GM23338 (cell line): ENCODE measurements around the gene SASS6. TPM values are rescaled to one million over a fixed set of nuclear protein-coding genes. Genes with fewer than 3 reads are reported as not detected.

Experiments
- ATAC-seq: fragments of 200-7000 bp; cut with Tn5 transposase; 3 replicates; pipeline ENCODE4 v1.9.1; 2020
- DNase-seq: peaks from one replicate; pipeline ENCODE4 v3.0.0-alpha.2; 2015; ENCODE audit warnings: low spot score
- H2AFZ ChIP-seq: fragments of 200-600 bp; sonication (generic); 2 replicates; pipeline ENCODE4 v1.8.0; 2016; ENCODE audit warnings: antibody characterized with exemption, mild to moderate bottlenecking, moderate library complexity
- H3F3A ChIP-seq: fragments of 200-600 bp; sonication (generic); replicated peaks from 2 replicates; pipeline ENCODE4 v1.8.0; 2017; ENCODE audit warnings: antibody characterized with exemption, mixed run types, low read depth
- H3K27ac ChIP-seq: fragments of 200-600 bp; sonication (generic); 2 replicates; pipeline ENCODE4 v1.6.1; 2016; ENCODE audit warnings: low read depth
- H3K27me3 ChIP-seq: fragments of 200-600 bp; sonication (generic); 2 replicates; pipeline ENCODE4 v1.8.0; 2016; ENCODE audit warnings: mild to moderate bottlenecking, mixed run types, moderate library complexity; ENCODE audit not compliant: insufficient read depth
- H3K36me3 ChIP-seq: fragments of 200-600 bp; sonication (generic); 2 replicates; pipeline ENCODE4 v1.8.0; 2016; ENCODE audit warnings: mild to moderate bottlenecking; ENCODE audit not compliant: insufficient read depth
- H3K4me1 ChIP-seq: fragments of 200-600 bp; sonication (generic); 2 replicates; pipeline ENCODE4 v1.8.0; 2016; ENCODE audit warnings: mild to moderate bottlenecking, moderate library complexity; ENCODE audit not compliant: insufficient read depth
- H3K4me2 ChIP-seq: fragments of 200-600 bp; sonication (generic); 2 replicates; pipeline ENCODE4 v1.7.1; 2017; ENCODE audit warnings: mixed run types
- H3K4me3 ChIP-seq: fragments of 200-600 bp; sonication (generic); 2 replicates; pipeline ENCODE4 v1.6.1; 2016; ENCODE audit warnings: mixed run types
- H3K79me2 ChIP-seq: fragments of 200-600 bp; sonication (generic); replicated peaks from 2 replicates; pipeline ENCODE4 v1.8.0; 2017; ENCODE audit warnings: mild to moderate bottlenecking; ENCODE audit not compliant: insufficient read depth
- H3K9me2 ChIP-seq: fragments of 200-600 bp; sonication (generic); 2 replicates; pipeline ENCODE4 v1.8.0; 2017; ENCODE audit not compliant: insufficient read depth
- H4K20me1 ChIP-seq: fragments of 200-600 bp; sonication (generic); replicated peaks from 2 replicates; pipeline ENCODE4 v1.8.0; 2017; ENCODE audit warnings: mild to moderate bottlenecking; ENCODE audit not compliant: insufficient read depth
- H3K27ac Mint-ChIP-seq: 2 replicates; pipeline ENCODE4 v1.8.0; 2020; ENCODE audit warnings: inconsistent platforms, mild to moderate bottlenecking, moderate library complexity, mixed read lengths
- H3K27me3 Mint-ChIP-seq: 3 replicates; pipeline ENCODE4 v1.8.0; 2022; ENCODE audit warnings: low read depth, mild to moderate bottlenecking, moderate library complexity, mixed read lengths, inconsistent platforms; ENCODE audit not compliant: insufficient read depth, poor library complexity
- H3K36me3 Mint-ChIP-seq: 3 replicates; pipeline ENCODE4 v1.8.0; 2021; ENCODE audit warnings: low read depth, mild to moderate bottlenecking, inconsistent platforms, moderate library complexity, mixed read lengths
- H3K4me1 Mint-ChIP-seq: 3 replicates; pipeline ENCODE4 v1.8.0; 2020; ENCODE audit warnings: mild to moderate bottlenecking, inconsistent platforms, mixed read lengths
- H3K4me3 Mint-ChIP-seq: 3 replicates; pipeline ENCODE4 v1.8.0; 2021; ENCODE audit warnings: moderate library complexity, mild to moderate bottlenecking, inconsistent platforms, mixed read lengths
- H3K9me3 Mint-ChIP-seq: 3 replicates; pipeline ENCODE4 v1.8.0; 2020; ENCODE audit warnings: moderate library complexity, mild to moderate bottlenecking, inconsistent platforms, mixed read lengths
- ETS1 ChIP-seq: IDR thresholded peaks from 2 replicates; pipeline ENCODE4 v1.6.1; 2016; ENCODE audit warnings: antibody characterized with exemption
- EZH2phosphoT487 ChIP-seq: fragments of 200-600 bp; sonication (generic); IDR thresholded peaks from one replicate; pipeline ENCODE4 v1.8.1; 2018; ENCODE audit warnings: antibody characterized with exemption; ENCODE audit not compliant: unreplicated experiment
- JUNB ChIP-seq: IDR thresholded peaks from one replicate; pipeline ENCODE4 v1.6.1; 2016; ENCODE audit warnings: antibody characterized with exemption; ENCODE audit not compliant: unreplicated experiment
- POLR2AphosphoS5 ChIP-seq: IDR thresholded peaks from 2 replicates; pipeline ENCODE4 v1.6.1; 2016; ENCODE audit warnings: antibody characterized with exemption, low read depth
- STAT1 ChIP-seq: IDR thresholded peaks from one replicate; pipeline ENCODE4 v1.6.1; 2016; ENCODE audit warnings: antibody characterized with exemption; ENCODE audit not compliant: unreplicated experiment
- ZNF331 ChIP-seq: fragments of 250-450 bp; sonication (Bioruptor Pico); IDR thresholded peaks from 2 replicates; pipeline ENCODE4 v1.5.0; 2020; ENCODE audit warnings: low read depth, mild to moderate bottlenecking, moderate library complexity
- polyA plus RNA-seq: library from polyadenylated mRNA; unstranded; fragments of >200 nt; fragmentation: Nextera tagmentation; extraction: Ambion mirVana; gene quantifications from 2 replicates; pipeline ENCODE4 v1.2.1, GENCODE V29; 2016
- total RNA-seq: library from RNA; depleted of rRNA; stranded (reverse); fragments of >200 nt; shearing (Covaris generic); gene quantifications from 2 replicates; pipeline ENCODE4 v1.2.3, GENCODE V29; 2014
- TF ChIP-seq, protein P1 (sequence below): IDR thresholded peaks from one replicate; pipeline ENCODE4 v1.6.1; 2018; ENCODE audit warnings: antibody characterized with exemption; ENCODE audit not compliant: unreplicated experiment

The SASS6 gene
- total and polyA plus RNA-seq, 2 experiments from 2014 or later: 17.0 to 21.1 TPM

DNA sequence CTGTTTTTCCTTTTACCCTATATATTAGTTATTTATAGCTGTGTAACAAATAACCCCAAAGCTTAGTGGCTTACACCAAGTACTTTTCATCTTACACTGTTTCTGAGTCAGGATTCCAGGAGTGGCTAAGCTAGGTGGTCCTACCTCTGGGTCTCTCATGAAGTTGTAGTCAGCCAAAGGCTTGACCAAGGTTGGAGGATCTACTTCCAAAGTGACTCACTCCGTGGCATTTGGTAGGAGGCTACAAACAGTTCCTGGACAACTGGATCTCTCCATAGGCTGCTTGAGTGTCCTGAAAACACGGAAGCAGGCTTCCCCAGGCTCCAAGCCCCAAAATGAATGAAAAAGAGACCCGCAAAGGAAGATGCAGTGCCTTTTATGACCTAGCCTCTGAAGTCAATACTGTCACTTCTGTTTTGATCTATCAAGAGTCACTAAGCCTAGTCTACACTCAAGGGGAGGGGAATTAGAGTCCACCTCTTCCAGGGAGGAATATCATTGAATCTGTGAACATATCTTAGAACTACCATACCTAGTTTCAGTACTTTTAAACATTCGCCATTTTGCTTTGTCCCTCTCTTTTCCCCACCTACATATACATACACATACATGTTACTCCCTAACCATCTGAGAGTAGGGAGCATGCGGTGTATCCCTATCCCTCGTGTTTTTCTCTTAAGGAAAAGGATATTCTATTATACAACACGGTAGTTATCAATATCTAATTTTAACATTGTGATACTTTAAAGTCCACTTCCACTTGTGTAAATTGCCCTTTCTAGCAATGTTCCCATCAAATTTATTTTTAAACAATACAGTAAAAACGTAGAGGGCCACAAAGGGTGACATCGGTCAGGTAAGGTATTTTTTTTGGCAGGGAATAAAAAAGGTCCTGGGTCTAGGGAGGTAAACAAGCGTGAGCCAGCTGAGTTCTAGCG is 95.7 kb downstream of the SASS6 start:
- peak overlapping the region; percentile 38; the same call in 1 of the 2 replicates for H2AFZ ChIP-seq
- peak overlapping the region; percentile 92 for H3K27ac ChIP-seq

DNA sequence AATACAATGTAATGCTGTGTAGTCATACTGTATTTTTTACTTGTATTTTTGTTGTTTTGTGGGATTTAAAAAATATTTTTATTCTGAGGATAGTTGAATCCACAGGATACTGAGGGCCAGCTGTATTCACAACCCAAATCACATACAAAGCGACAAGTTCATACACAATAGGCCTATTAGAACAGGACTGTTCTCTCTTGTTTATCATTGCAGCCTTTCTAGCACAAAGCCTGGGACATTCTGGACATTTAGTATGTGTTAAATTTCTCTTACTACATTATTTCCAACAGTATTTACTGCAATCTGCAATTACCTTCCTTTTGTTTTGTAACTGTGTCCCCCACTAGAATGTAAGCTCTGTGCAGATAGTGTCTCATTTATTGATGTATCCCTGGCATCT is 97.5 kb downstream of the SASS6 start:
- no peaks in the 10 kb centered on the region for H3K9me2 ChIP-seq
- Mint-ChIP-seq H3K27me3 (peaks cover 8% of the 10 kb centered on the region), H3K27ac (no peak overlapping the region), H3K4me3 (peak overlapping the region; percentile 54; the same call in 2 of the 3 replicates), H3K4me1 (peaks cover 21% of the 10 kb centered on the region), H3K36me3 (peaks cover 8% of the 10 kb centered on the region), H3K9me3 (no peaks in the 10 kb centered on the region)
- H3K4me2 ChIP-seq: no peak overlapping the region
- H3K36me3 ChIP-seq: no peaks in the 10 kb centered on the region
- no peaks in the 10 kb centered on the region for H3K27me3 ChIP-seq
- H3K79me2 ChIP-seq: peaks cover 43% of the 10 kb centered on the region
- no peaks in the 10 kb centered on the region for H4K20me1 ChIP-seq
- ATAC-seq: no peak
- H3K4me3 ChIP-seq: no peak overlapping the region
- H2AFZ ChIP-seq: no peak overlapping the region
- no peaks in the 10 kb centered on the region for H3F3A ChIP-seq
- no peak overlapping the region for H3K27ac ChIP-seq
- H3K4me1 ChIP-seq: peaks cover 12% of the 10 kb centered on the region
- DNase-seq: no peak
- TF ChIP-seq, protein P1, sequence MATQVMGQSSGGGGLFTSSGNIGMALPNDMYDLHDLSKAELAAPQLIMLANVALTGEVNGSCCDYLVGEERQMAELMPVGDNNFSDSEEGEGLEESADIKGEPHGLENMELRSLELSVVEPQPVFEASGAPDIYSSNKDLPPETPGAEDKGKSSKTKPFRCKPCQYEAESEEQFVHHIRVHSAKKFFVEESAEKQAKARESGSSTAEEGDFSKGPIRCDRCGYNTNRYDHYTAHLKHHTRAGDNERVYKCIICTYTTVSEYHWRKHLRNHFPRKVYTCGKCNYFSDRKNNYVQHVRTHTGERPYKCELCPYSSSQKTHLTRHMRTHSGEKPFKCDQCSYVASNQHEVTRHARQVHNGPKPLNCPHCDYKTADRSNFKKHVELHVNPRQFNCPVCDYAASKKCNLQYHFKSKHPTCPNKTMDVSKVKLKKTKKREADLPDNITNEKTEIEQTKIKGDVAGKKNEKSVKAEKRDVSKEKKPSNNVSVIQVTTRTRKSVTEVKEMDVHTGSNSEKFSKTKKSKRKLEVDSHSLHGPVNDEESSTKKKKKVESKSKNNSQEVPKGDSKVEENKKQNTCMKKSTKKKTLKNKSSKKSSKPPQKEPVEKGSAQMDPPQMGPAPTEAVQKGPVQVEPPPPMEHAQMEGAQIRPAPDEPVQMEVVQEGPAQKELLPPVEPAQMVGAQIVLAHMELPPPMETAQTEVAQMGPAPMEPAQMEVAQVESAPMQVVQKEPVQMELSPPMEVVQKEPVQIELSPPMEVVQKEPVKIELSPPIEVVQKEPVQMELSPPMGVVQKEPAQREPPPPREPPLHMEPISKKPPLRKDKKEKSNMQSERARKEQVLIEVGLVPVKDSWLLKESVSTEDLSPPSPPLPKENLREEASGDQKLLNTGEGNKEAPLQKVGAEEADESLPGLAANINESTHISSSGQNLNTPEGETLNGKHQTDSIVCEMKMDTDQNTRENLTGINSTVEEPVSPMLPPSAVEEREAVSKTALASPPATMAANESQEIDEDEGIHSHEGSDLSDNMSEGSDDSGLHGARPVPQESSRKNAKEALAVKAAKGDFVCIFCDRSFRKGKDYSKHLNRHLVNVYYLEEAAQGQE: no peak

More for the DNA sequence above, 95.7 kb downstream of the SASS6 start:
- peak overlapping the region; percentile 69 for H3K4me3 ChIP-seq
- TF ChIP-seq, protein P1: no peak
- TF ChIP-seq ZNF331 (CRISPR knock-in tag): no peak
- no peak for TF ChIP-seq STAT1
- TF ChIP-seq EZH2phosphoT487: no peak
- no peak for TF ChIP-seq ETS1
- TF ChIP-seq POLR2AphosphoS5: no peak
- no peak for TF ChIP-seq JUNB
- Mint-ChIP-seq H3K4me3 (peak overlapping the region; percentile 91), H3K36me3 (peaks cover 8% of the 10 kb centered on the region), H3K27ac (peak overlapping the region; percentile 100), H3K9me3 (no peaks in the 10 kb centered on the region), H3K27me3 (peaks cover 8% of the 10 kb centered on the region), H3K4me1 (peaks cover 22% of the 10 kb centered on the region)
- DNase-seq (peak; percentile 14), ATAC-seq (peak; percentile 8)
- no peaks in the 10 kb centered on the region for H3K27me3 ChIP-seq
- no peaks in the 10 kb centered on the region for H3K9me2 ChIP-seq
- no peaks in the 10 kb centered on the region for H3K36me3 ChIP-seq
- peaks cover 10% of the 10 kb centered on the region for H4K20me1 ChIP-seq
- peaks cover 16% of the 10 kb centered on the region for H3K4me1 ChIP-seq
- H3K79me2 ChIP-seq: peaks cover 61% of the 10 kb centered on the region
- peak overlapping the region; percentile 84 for H3K4me2 ChIP-seq
- no peaks in the 10 kb centered on the region for H3F3A ChIP-seq
